Activated gamma-delta T cell treated with anti-CD3 and anti-CD28 coated beads, Interleukin-2, amount 50 U/mL, for 16 hours (primary cell): ENCODE results near the gene KRT26.

ENCODE experiments used
- DNase-seq: peaks from one replicate; pipeline ENCODE4 v3.0.0-alpha.2; 2020; ENCODE audit warnings: low read depth

The KRT26 gene

GRCh38 chr17:40726919-40727318, 45.1 kb downstream of the KRT26 start:
- no peak for DNase-seq

DNA sequence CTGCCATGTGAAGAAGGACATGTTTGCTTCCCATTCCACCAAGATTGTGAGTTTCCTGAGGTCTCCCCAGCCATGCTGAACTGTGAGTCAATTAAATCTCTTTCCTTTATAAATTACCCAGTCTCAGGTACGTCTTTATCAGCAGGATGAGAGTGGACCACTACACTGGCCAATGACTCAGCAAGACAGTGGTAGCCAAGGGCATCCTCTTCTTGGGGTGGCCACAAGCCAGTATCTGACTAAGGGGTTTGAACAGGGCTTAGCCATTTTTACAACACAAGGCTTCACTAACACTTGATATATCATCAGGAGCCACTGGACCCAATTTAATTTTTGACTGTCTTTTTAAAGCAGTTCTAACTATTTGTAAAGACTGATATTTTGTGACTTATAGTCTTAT, 47.3 kb downstream of the KRT26 start:
- no peak for DNase-seq

DNA sequence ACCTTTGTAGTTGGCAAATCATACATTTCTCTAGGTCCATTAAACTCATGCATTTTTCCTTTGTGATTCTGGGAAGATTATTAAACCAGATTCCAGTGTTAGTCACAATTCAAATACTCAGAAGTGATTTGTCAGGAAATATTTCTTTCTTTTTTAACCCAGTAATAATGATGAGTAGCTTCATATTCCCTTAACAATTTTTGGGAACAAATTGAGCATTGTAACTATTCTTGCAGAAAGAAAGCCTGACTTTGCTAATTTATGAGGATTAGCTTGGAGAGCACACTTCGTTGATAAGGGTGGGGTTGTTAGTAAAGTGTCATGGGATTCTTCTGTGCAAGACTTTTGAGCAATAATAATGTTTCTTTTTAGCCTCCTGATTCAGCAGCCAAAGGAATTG, 49.8 kb downstream of the KRT26 start:
- DNase-seq, result no peak

GRCh38 chr17:40720899-40721298, 51.1 kb downstream of the KRT26 start:
- no peak for DNase-seq

DNA sequence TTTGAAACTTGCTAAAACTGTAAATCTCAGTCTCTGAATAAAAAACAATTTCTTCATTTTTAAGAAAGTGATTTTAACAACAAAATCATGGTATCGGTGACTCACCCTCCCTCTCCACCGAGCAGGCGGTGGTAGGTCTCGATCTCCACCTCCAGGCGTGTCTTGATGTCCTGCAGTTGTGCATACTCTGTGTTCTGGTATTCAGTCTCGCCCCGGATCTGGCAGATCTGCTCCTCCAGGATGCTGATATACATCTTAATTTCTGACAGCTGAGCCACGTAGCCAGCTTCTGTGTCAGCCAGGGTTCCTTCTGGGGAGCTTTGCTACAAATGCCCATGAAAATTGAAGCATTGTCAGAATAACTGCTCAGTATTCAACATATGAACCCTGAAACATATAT, 53.1 kb downstream of the KRT26 start:
- DNase-seq, result no peak

- no peak for DNase-seq
These were observed 54.2 kb downstream of the KRT26 start for GRCh38 chr17:40717776-40718175.
